ENCODE results near the gene ATP2C2. TPM values are rescaled to one million over a fixed set of nuclear protein-coding genes. Genes with fewer than 3 reads are reported as not detected.

Gene ATP2C2
- total RNA-seq, 1 donor from 2014 or later = not detected

DNA sequence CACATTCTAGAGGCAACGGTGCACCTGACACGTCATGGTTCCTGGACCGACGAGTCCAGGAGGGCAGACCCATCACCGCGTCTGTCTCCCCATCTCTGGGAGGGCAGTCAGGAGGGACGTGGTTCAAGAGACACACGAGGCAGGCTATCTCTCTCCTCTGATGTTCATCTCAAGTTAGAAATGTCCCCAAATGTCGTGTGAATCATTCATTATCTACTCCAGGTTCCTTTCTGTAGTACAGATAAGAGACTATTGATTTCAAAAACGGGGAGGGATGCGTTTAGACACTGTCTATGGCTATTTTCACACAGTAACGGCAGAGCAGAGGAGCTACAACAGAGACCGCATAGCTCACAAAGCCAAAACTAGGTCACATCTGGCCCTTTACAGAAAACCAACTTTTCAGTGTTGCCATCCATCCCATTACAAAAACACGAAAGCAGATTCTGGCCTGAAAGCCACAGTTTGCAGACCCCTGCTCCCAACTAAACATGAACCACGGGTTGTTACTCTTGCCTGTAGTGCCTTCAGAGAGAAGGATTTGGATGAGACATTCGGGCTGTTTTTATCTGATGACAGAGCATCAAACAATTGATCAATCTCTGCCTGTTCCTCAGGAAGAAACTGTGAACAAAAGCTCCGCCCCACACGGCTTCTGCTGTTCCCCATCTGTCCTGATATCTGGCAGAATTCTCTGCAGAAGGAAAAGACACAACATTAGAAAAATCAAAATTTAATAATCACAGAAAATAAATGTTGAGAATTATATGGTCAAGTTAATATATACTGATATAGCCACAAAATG is 129.3 kb downstream of the ATP2C2 start:
- H3K27ac ChIP-seq = no peak overlapping the region
- peaks cover 31 to 63% of the 10 kb centered on the region in 2 donors for H3K36me3 ChIP-seq
- DNase-seq (ENCODE audit: low spot score in 2 of 2) = peak in 1 of 2 donors; percentile 46
- no peaks in the 10 kb centered on the region for H3K27me3 ChIP-seq
- intact Hi-C loops (cut with DNase I) = no loop called here
- H3K4me3 ChIP-seq = no peak overlapping the region
- H3K9me3 ChIP-seq = no peaks in the 10 kb centered on the region
- TF ChIP-seq CTCF (IDR thresholded peaks at IDR 0.05) = no peak
- no peaks in the 10 kb centered on the region for H3K4me1 ChIP-seq

GRCh38 chr16:84498223-84498610 is 129.9 kb downstream of the ATP2C2 start:
- DNase-seq (ENCODE audit: low spot score in 2 of 2) = no peak
- Histone ChIP-seq H3K27ac (no peak overlapping the region), H3K9me3 (no peaks in the 10 kb centered on the region), H3K27me3 (no peaks in the 10 kb centered on the region), H3K4me1 (no peaks in the 10 kb centered on the region), H3K4me3 (no peak overlapping the region), H3K36me3 (peaks cover 31 to 57% of the 10 kb centered on the region in 2 donors)
- no peak for TF ChIP-seq CTCF (IDR thresholded peaks at IDR 0.05)
- intact Hi-C loops (cut with DNase I) = no loop called here

- intact Hi-C loops (cut with DNase I) = no loop called here
- TF ChIP-seq CTCF (IDR thresholded peaks at IDR 0.05) = no peak
- Histone ChIP-seq H3K27me3 (no peaks in the 10 kb centered on the region), H3K4me1 (peaks cover 0 to 7% of the 10 kb centered on the region in 2 donors), H3K36me3 (peaks cover 31 to 51% of the 10 kb centered on the region in 2 donors), H3K27ac (no peak overlapping the region), H3K4me3 (no peak overlapping the region), H3K9me3 (no peaks in the 10 kb centered on the region)
- no peak for DNase-seq (ENCODE audit: low spot score in 2 of 2)
Observed at GRCh38 chr16:84498859-84499620, 130.7 kb downstream of the ATP2C2 start.

- Histone ChIP-seq H3K9me3 (no peaks in the 10 kb centered on the region), H3K36me3 (peaks cover 26 to 46% of the 10 kb centered on the region in 2 donors), H3K4me3 (no peak overlapping the region), H3K4me1 (peaks cover 0 to 7% of the 10 kb centered on the region in 2 donors), H3K27ac (no peak overlapping the region), H3K27me3 (no peaks in the 10 kb centered on the region)
- intact Hi-C loops (cut with DNase I) = loop anchor here (10.0 kb wide), 1 partner anchor 385 kb away; the partner anchor contains the start of gene MBTPS1
- no peak for TF ChIP-seq CTCF (IDR thresholded peaks at IDR 0.05)
- no peak for DNase-seq (ENCODE audit: low spot score in 2 of 2)
Observed at GRCh38 chr16:84499638-84500037, 131.3 kb downstream of the ATP2C2 start.

DNA sequence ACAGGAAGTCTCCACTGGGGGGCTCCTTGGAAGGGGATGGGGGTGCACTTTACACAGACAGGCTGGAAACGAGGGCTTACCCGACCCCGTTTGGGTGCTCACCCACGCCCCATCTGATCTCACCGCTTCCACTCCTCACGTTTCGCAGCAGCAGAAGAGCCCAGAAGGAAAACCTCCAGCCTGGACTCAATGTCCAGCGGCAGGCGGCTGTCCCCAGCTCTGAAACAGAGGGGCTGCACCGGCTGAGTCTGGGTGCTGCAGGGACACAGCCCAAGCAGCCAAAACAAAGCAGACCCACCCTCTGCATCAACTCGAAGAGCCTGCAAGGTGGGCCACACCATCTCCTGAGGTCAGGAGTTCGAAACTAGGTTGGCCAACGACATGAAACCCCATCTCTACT is 132.2 kb downstream of the ATP2C2 start:
- no peak for TF ChIP-seq CTCF (IDR thresholded peaks at IDR 0.05)
- Histone ChIP-seq H3K4me3 (no peak overlapping the region), H3K27me3 (no peaks in the 10 kb centered on the region), H3K9me3 (no peaks in the 10 kb centered on the region), H3K36me3 (peaks cover 18 to 37% of the 10 kb centered on the region in 2 donors), H3K4me1 (peaks cover 0 to 7% of the 10 kb centered on the region in 2 donors), H3K27ac (no peak overlapping the region)
- DNase-seq (ENCODE audit: low spot score in 2 of 2) = no peak
- intact Hi-C loops (cut with DNase I) = loop anchor here (10.0 kb wide), 1 partner anchor 386 kb away; the partner anchor contains the start of gene MBTPS1

All from ascending aorta (tissue), 2 donors.